Panc1 (cell line): ENCODE data around the gene WWTR1.

Source experiments
- POLR2AphosphoS5 ChIP-seq: IDR thresholded peaks from 2 replicates; pipeline ENCODE4 v1.6.1; 2012; ENCODE audit warnings: mild to moderate bottlenecking, low read depth, low read length, moderate library complexity
- SIN3A ChIP-seq: IDR thresholded peaks from 2 replicates; pipeline ENCODE4 v1.6.1; 2012; ENCODE audit warnings: low read depth, mild to moderate bottlenecking, low read length, moderate library complexity, borderline replicate concordance; ENCODE audit not compliant: insufficient read depth
- TCF7L2 ChIP-seq: IDR thresholded peaks from 2 replicates; pipeline ENCODE4 v1.6.1; 2011; ENCODE audit warnings: mild to moderate bottlenecking, low read depth, low read length, inconsistent platforms
- TF ChIP-seq, protein P1 (sequence below): fragments of 450-650 bp; IDR thresholded peaks from 2 replicates; pipeline ENCODE4 v1.5.1; 2017; ENCODE audit warnings: mild to moderate bottlenecking
- TF ChIP-seq, protein P2 (sequence below), 2 experiments: IDR thresholded peaks; 2 replicates each; pipeline ENCODE4 v1.6.1; 2011 to 2012; ENCODE audit warnings: low read depth in 2 of 2, control low read depth in 1 of 2, low read length in 1 of 2, mild to moderate bottlenecking in 1 of 2, moderate library complexity in 1 of 2; ENCODE audit not compliant: insufficient read depth in 1 of 2

DNA sequence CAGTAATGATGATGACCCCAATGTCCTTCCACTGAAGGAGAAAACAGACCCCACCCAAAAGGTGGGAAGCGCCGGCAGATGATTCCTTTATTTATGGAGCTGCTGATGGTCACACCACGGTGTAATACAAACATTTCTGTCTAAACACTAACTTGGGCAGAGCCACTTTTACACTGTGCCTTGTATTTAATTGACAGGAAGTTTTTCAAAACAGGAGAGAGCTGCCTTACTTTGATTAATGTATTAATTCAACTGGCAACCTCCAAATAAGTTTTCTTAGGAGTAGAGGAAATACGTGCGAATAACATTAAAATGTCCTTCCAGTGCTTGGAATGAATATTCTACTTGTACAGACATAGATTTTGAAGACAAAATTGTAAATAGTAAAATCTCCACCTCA, 70.4 kb downstream of the WWTR1 start:
- TF ChIP-seq, protein P1, sequence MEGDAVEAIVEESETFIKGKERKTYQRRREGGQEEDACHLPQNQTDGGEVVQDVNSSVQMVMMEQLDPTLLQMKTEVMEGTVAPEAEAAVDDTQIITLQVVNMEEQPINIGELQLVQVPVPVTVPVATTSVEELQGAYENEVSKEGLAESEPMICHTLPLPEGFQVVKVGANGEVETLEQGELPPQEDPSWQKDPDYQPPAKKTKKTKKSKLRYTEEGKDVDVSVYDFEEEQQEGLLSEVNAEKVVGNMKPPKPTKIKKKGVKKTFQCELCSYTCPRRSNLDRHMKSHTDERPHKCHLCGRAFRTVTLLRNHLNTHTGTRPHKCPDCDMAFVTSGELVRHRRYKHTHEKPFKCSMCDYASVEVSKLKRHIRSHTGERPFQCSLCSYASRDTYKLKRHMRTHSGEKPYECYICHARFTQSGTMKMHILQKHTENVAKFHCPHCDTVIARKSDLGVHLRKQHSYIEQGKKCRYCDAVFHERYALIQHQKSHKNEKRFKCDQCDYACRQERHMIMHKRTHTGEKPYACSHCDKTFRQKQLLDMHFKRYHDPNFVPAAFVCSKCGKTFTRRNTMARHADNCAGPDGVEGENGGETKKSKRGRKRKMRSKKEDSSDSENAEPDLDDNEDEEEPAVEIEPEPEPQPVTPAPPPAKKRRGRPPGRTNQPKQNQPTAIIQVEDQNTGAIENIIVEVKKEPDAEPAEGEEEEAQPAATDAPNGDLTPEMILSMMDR = no peak
- no peak; the same call in 1 of the 2 replicates for TF ChIP-seq POLR2AphosphoS5
- TF ChIP-seq, protein P2, sequence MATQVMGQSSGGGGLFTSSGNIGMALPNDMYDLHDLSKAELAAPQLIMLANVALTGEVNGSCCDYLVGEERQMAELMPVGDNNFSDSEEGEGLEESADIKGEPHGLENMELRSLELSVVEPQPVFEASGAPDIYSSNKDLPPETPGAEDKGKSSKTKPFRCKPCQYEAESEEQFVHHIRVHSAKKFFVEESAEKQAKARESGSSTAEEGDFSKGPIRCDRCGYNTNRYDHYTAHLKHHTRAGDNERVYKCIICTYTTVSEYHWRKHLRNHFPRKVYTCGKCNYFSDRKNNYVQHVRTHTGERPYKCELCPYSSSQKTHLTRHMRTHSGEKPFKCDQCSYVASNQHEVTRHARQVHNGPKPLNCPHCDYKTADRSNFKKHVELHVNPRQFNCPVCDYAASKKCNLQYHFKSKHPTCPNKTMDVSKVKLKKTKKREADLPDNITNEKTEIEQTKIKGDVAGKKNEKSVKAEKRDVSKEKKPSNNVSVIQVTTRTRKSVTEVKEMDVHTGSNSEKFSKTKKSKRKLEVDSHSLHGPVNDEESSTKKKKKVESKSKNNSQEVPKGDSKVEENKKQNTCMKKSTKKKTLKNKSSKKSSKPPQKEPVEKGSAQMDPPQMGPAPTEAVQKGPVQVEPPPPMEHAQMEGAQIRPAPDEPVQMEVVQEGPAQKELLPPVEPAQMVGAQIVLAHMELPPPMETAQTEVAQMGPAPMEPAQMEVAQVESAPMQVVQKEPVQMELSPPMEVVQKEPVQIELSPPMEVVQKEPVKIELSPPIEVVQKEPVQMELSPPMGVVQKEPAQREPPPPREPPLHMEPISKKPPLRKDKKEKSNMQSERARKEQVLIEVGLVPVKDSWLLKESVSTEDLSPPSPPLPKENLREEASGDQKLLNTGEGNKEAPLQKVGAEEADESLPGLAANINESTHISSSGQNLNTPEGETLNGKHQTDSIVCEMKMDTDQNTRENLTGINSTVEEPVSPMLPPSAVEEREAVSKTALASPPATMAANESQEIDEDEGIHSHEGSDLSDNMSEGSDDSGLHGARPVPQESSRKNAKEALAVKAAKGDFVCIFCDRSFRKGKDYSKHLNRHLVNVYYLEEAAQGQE (IDR thresholded peaks at IDR 0.05; ENCODE audit: insufficient read depth in 1 of 2, low read depth in 2 of 2, low read length in 1 of 2) = no peak
- no peak for TF ChIP-seq TCF7L2
- TF ChIP-seq SIN3A = no peak
